Measurements from ENCODE around the gene EPB41L2. TPM values are rescaled to one million over a fixed set of nuclear protein-coding genes. Genes with fewer than 3 reads are reported as not detected.
"Not testable (repeated sequence)": the region's sequence is repeated elsewhere in the genome, so short reads cannot be mapped to it uniquely, and the experiment has no call there.

EPB41L2 gene
- total RNA-seq, 1 donor, result 47.4 TPM

DNA sequence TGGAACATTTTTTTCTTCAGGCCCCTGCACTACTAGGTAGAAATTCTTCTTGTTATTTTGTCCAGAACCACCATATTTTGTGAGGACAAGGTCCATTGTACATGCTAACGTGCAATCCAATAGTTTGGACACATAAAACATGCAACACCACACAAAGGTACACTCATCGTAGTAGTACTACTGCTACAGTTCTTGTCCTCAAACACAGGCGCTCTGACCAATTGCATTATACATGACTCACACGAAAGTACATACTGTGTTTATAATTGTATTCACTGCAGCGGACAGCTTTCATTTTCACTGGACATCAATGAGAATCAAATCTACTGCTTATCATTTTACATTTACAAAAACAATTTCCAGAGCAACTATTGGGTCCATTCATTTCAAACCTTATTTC is 251.1 kb downstream of the EPB41L2 start:
- H3K4me1 ChIP-seq (ENCODE audit: insufficient read depth, low read length), result peaks cover 5% of the 10 kb centered on the region
- DNase-seq (ENCODE audit: insufficient read length, low spot score, missing footprints), result no peak
- no peak overlapping the region for H2AFZ ChIP-seq (ENCODE audit: low read length)
- H3K9me3 ChIP-seq (ENCODE audit: low read depth, low read length), result no peaks in the 10 kb centered on the region
- H3K4me2 ChIP-seq (ENCODE audit: insufficient read depth, low read length), result no peak overlapping the region
- H3K36me3 ChIP-seq (ENCODE audit: insufficient read depth, low read length), result no peaks in the 10 kb centered on the region
- H3K27me3 ChIP-seq (ENCODE audit: insufficient read depth, low read length), result no peaks in the 10 kb centered on the region
- H4K20me1 ChIP-seq (ENCODE audit: insufficient read depth, low read length), result no peaks in the 10 kb centered on the region
- TF ChIP-seq, protein P1, sequence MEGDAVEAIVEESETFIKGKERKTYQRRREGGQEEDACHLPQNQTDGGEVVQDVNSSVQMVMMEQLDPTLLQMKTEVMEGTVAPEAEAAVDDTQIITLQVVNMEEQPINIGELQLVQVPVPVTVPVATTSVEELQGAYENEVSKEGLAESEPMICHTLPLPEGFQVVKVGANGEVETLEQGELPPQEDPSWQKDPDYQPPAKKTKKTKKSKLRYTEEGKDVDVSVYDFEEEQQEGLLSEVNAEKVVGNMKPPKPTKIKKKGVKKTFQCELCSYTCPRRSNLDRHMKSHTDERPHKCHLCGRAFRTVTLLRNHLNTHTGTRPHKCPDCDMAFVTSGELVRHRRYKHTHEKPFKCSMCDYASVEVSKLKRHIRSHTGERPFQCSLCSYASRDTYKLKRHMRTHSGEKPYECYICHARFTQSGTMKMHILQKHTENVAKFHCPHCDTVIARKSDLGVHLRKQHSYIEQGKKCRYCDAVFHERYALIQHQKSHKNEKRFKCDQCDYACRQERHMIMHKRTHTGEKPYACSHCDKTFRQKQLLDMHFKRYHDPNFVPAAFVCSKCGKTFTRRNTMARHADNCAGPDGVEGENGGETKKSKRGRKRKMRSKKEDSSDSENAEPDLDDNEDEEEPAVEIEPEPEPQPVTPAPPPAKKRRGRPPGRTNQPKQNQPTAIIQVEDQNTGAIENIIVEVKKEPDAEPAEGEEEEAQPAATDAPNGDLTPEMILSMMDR (IDR thresholded peaks at IDR 0.05; ENCODE audit: extremely low read depth, low read depth, low read length), result no peak
- H3K27ac ChIP-seq (ENCODE audit: low read depth, low read length), result no peak overlapping the region
- H3K4me3 ChIP-seq (ENCODE audit: insufficient read depth, low read length), result no peak overlapping the region
- no peaks in the 10 kb centered on the region for H3K79me2 ChIP-seq (ENCODE audit: insufficient read depth, low read length)

DNA sequence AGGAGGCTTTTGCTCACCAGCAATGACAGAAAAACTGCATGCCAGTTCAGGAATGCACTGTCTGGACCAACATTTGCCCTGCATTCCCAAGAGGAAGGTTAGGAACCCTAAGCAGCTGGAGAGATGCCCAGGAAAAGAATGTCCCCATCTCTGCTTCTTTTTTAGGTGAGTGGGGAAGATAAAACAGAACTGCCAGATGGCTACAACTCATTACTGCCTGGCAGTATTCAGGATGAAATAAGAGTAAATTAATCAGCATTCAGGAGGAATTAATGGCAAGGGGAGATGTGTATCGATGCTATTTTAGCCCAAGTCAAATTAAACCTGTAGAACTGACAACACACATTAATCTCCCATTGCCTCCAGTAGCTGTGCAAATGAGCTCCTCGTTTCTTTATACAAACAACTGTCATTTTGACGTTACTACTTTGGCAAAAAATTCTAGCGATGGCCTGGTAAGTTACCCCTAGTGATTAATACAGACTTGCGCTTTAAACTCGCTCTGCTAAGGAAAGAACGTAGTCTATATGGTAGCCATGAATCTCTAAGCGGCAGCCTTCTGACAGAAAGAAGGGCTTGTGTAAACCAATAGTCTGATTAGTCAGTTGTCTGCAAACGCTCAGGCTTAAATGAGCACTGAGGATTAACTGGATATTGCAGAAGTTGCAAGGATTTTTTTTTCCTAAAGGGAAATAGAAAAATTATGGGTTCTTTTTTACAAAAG is 252.6 kb downstream of the EPB41L2 start:
- TF ChIP-seq, protein P1 (IDR thresholded peaks at IDR 0.05; ENCODE audit: extremely low read depth, low read depth, low read length), result no peak
- no peaks in the 10 kb centered on the region for H3K27me3 ChIP-seq (ENCODE audit: insufficient read depth, low read length)
- H3K9me3 ChIP-seq (ENCODE audit: low read depth, low read length), result no peaks in the 10 kb centered on the region
- H3K4me2 ChIP-seq (ENCODE audit: insufficient read depth, low read length), result peak overlapping the region; percentile 14
- H3K79me2 ChIP-seq (ENCODE audit: insufficient read depth, low read length), result no peaks in the 10 kb centered on the region
- peak; percentile 37 for DNase-seq (ENCODE audit: insufficient read length, low spot score, missing footprints)
- H4K20me1 ChIP-seq (ENCODE audit: insufficient read depth, low read length), result no peaks in the 10 kb centered on the region
- H2AFZ ChIP-seq (ENCODE audit: low read length), result no peak overlapping the region
- H3K36me3 ChIP-seq (ENCODE audit: insufficient read depth, low read length), result no peaks in the 10 kb centered on the region
- H3K4me3 ChIP-seq (ENCODE audit: insufficient read depth, low read length), result no peak overlapping the region
- H3K4me1 ChIP-seq (ENCODE audit: insufficient read depth, low read length), result peaks cover 5% of the 10 kb centered on the region
- H3K27ac ChIP-seq (ENCODE audit: low read depth, low read length), result no peak overlapping the region

DNA sequence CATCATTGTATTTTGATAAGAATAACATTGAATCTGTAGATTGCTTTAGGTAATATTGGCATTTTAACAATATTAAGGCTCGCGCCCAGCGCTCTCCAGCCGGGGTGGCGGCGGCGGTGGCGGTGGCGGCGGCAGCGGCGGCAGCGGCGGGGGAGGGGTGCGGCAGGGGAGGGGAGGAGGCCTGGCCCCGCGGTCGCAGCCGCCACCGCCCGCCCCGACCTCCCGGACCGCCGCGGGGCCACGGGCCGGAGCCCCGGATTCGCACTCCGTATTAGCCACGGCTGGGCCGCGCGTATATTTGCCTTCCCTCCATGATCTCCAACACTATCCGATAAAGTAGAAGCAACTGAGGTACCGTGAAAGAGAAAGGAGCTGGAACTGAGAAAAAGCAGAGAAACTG is 261.7 kb downstream of the EPB41L2 start:
- H3K4me3 ChIP-seq (ENCODE audit: insufficient read depth, low read length); H3K79me2 ChIP-seq (ENCODE audit: insufficient read depth, low read length); H3K4me2 ChIP-seq (ENCODE audit: insufficient read depth, low read length); H3K27ac ChIP-seq (ENCODE audit: low read depth, low read length); H3K4me1 ChIP-seq (ENCODE audit: insufficient read depth, low read length); H4K20me1 ChIP-seq (ENCODE audit: insufficient read depth, low read length); H3K9me3 ChIP-seq (ENCODE audit: low read depth, low read length); H3K36me3 ChIP-seq (ENCODE audit: insufficient read depth, low read length); DNase-seq (ENCODE audit: insufficient read length, low spot score, missing footprints); H3K27me3 ChIP-seq (ENCODE audit: insufficient read depth, low read length); H2AFZ ChIP-seq (ENCODE audit: low read length): not testable (repeated sequence)

DNA sequence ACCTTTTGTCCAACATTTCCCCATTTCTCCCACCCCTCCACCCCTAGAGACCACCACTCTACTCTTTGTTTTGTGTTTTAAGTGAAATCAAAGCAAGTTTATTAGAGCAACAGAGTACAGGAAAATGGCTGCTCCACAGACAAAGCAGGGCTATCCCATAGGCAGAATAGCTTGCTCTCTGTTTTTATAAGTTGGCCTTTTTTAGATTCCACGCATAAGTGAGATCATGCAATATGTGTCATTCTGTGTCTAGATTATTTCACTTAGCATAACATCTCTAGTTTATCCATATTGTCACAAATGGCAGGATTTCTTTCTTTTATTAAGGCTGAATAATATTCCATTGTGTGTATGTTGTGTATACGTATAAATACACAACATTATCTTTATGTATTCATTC is 266.0 kb downstream of the EPB41L2 start:
- peaks cover 6% of the 10 kb centered on the region for H3K4me1 ChIP-seq (ENCODE audit: insufficient read depth, low read length)
- no peaks in the 10 kb centered on the region for H3K36me3 ChIP-seq (ENCODE audit: insufficient read depth, low read length)
- H3K4me2 ChIP-seq (ENCODE audit: insufficient read depth, low read length), result no peak overlapping the region
- no peak overlapping the region for H3K4me3 ChIP-seq (ENCODE audit: insufficient read depth, low read length)
- no peaks in the 10 kb centered on the region for H4K20me1 ChIP-seq (ENCODE audit: insufficient read depth, low read length)
- H3K9me3 ChIP-seq (ENCODE audit: low read depth, low read length), result no peaks in the 10 kb centered on the region
- peak overlapping the region; percentile 45 for H2AFZ ChIP-seq (ENCODE audit: low read length)
- DNase-seq (ENCODE audit: insufficient read length, low spot score, missing footprints), result peak; percentile 25
- H3K27ac ChIP-seq (ENCODE audit: low read depth, low read length), result no peak overlapping the region
- H3K79me2 ChIP-seq (ENCODE audit: insufficient read depth, low read length), result no peaks in the 10 kb centered on the region
- no peaks in the 10 kb centered on the region for H3K27me3 ChIP-seq (ENCODE audit: insufficient read depth, low read length)
- TF ChIP-seq, protein P1 (IDR thresholded peaks at IDR 0.05; ENCODE audit: extremely low read depth, low read depth, low read length), result no peak

Data from osteoblast (primary cell).